NCI-H446 treated with DMSO at 0.1 percent for 48 hours (cell line): ENCODE data around the gene PARN.
"Not testable (repeated sequence)": the region's sequence is repeated elsewhere in the genome, so short reads cannot be mapped to it uniquely, and the experiment has no call there.

Experiments
- DNase-seq: peaks from one replicate; lab custom pipeline; 2025; lab: John Stamatoyannopoulos, UW

The PARN gene

DNA sequence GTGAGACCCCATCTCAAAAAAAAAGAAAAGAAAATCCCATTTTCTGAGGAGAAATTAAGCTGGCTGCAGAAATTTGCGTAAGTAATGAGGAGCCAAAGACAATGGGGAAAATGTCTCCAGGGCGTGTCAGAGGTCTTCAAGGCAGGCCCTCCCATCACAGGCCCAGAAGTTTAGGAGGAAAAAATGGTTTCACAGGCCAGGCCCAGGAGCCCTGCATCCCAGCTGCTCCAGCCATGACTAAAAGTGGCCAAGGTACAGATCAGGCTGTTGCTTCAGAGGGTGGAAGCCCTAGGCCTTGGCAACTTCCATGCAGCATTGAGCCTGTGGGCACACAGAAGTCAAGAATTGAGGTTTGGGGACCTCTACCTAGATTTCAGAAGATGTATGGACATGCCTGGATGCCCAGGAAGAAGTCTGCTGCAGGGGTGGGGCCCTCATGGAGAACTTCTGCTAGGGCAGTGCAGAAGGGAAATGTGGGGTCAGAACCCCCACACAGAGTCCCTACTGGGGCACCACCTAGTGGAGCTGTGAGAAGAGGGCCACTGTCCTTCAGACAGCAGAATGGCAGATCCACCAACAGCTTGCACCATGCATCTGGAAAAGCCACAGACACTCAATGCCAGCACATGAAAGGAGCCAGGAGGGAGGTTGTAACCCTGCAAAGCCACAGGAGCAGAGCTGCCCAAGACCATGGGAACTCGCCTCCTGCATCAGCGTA lies 55.2 kb downstream of the PARN start:
- not testable (repeated sequence) for DNase-seq

DNA sequence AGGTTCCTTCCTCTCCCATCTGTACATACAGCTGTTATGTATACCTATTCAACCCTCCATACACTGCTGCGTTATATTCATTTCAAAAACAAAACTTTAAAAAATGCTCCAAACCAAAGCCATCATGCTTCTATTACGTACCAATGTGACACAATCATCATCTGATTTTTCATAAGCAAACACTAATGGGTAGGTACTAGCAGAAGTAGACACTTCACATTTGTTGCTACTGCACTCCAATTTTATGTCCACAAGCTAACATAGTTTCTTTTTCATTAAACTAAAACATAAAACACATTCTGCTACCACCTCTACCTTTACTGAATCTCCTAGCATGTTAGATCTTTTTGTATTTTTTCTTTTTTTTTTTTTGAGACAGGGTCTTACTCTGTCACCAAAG lies 57.5 kb downstream of the PARN start:
- no peak for DNase-seq

DNA sequence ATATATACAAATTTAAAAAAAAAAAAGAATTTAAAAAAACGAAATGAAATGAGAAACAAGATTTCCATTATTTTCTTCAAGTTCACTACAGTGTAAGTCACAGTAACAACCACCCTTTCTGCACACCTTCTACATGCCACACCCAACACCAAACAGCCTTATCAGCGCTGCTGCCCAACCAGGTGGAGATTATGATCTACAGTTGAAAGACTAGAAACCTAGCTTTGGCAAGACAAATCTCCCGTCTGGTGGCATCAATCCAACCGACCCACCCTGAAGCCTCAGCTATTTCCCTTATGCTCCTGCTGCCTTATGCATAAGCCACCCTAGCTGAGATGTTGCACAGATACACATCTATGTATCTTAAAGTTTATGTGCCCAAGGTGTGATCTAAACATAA lies 60.8 kb downstream of the PARN start:
- no peak for DNase-seq

DNA sequence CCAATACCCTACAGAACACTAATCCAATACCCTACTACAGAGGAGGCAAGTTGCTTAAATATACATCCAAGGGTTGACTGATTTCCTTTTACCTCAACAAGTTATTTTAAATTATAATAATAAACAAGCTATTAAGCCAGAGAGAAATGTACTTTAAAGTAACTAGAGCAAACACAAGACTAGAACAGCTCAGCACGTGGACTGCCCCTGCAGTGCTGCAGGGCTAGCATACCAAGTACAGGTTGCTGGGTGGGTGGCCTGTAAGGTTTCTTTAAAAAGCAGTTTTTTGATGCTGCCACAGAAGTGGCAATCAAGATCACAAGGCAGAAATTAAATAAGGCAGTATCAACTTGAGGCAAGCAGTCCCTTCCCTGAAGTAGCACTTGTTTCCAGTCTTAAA lies 63.5 kb downstream of the PARN start:
- no peak for DNase-seq

DNA sequence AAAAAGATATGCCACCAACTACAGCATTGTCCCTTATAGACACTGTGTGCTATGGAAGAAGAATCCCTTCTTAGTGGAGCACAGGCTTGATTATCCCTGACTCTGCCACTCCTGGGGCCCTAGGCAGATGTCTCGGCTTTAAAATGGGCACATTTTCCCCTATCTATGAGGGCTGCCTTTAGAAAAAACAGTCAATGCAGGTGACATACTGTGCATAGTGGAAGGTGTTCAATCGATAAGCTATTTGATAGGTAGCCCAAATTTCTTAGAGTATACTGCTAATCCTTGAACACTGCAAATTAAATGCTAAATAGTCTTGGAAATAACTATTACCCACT lies 64.4 kb downstream of the PARN start:
- no peak for DNase-seq

DNA sequence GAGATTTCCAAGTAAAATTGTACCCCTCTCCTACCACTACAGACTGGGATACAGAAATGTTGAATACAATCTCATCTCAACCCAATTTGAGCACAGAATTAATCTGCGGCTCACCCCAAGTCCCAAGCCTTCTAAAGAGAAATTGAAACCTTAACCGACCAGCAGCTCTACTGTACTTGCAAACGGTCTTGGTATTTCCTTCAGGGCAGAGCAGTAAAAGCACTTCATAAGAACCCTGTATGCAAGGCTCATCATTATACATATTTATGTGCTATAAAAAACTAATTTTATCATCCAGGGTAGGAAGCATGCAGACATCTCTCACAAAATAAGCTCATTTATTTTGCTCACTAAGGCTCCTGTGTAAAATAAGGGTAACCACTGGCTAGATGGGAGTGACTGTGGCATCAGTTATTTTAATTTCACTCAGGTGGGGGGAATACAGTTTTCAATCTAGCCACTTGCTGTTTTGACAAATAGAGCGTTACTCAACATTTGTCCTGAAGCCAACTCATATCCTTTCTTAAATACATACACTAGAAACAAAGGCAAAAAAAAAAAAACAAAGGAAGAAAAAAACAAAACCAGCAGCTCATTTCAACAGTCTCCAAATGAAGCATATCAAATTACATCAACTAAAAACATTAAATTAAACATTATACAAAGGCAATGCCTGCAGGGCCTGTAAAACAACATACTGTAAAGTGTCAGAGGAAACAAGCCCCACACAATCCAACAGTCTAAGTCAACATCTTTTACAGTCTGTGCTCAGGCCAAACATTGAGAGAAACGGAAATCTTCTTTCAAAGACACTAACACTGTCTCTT lies 65.0 kb downstream of the PARN start:
- no peak for DNase-seq

DNA sequence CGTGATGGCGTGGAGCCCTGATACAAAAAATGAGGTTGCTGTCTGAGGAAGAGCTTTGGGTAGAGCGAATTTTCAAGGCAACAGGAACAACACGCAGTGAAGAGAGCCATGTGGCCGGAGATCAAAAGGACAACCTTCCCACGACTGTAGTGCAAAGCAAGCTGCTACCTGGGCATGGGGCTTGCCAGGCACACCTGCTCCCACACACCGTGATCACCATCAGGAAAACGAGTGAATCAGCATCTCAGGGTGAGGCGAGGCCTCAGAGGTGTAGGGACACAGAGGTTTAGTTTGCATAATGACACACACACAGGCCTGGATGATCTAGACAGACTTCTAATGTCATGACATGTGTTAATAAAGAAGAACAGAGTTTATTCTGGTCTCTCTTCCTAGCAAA lies 65.7 kb downstream of the PARN start:
- DNase-seq, result no peak

DNA sequence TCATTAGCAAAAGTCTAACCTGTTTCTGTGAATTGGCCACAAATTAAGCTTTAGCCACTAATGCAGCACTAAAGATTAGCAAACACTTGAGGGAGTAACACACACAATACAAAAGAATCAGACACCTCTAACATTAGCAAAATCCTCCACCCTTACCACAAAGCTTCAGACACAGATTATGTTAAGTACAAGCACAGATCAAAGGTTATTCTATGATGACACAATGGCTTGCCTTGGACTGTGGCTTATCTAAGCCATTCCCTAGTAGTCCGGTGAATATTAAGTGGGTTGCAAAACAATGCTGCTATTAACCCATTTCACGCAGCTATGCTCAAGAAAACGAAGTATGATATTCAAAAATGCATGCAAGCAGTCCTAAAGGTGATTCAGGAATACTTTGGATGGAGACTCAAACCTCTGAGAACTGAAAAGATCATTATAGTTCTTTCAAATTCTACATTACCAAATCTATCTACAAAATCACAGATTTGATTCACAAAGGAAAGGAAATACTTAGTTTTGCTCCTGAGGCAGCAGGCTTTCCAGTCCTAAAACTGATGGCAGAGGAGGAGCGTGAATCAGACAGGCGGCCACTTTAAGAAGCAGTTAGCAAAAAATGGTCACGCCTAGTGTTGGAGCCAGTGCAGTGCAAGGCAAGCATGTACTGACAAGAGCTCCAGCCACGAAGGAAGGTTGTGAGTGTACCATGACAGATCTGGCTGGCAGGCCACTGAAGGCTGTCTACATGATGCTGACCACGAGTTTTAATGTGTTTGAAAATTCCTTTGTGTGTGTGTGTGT lies 67.2 kb downstream of the PARN start:
- no peak for DNase-seq

DNA sequence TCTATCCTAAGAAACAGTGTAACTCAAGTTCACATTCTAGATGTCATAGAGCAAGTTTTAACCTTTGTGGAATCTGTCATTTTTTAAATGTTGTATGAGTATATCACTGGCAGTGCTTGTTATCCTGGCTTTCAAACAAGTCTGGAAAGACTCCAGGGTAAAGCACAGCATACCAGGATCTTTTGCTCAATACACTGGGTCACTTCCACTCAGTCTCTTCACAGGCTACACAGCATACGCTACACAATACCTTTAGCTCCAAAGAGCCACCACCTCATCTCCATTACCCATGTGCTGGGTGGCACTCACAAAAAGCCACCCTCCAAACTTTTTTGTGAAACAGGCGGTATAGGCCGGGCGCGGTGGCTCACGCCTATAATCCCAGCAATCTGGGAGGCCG lies 69.5 kb downstream of the PARN start:
- DNase-seq, result no peak

DNA sequence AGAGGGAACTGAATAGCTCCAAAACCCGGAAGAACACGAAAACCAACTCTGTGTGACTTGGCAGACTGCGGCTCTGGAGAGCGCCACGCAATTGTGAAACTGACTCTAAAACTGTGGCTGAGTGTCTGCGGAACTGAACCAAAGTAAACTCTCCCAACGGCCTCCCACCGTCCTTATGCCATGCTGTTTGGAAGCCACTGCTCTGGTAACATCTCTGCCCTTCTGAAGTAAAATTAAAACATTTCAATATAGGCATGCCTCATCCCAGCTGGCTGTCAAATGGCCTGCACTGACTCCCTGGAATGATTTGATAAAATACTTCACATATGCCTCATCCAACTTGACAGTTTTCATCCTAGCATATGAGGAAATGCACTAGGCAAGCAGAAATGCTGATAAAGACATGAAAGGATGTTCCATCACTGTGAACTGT lies 70.2 kb downstream of the PARN start:
- DNase-seq, result no peak

DNA sequence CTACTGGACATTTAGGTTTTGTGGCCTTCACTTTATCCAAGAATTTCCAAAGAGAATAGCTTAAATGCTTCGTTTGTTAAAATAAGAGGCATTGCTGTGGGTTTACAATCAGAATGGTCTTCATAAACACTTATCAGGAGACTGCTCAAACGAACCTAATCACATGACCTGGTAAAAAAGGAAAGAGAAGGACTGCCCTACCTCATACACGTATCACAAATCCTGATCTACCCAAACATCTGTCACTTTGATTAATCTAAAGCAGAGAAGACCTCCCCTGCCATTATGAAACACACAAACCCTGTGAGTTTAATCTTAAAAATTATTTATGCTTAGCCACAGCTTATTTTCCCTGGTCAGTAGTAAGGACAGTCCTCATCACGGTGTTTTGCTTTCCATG lies 76.6 kb downstream of the PARN start:
- no peak for DNase-seq

DNA sequence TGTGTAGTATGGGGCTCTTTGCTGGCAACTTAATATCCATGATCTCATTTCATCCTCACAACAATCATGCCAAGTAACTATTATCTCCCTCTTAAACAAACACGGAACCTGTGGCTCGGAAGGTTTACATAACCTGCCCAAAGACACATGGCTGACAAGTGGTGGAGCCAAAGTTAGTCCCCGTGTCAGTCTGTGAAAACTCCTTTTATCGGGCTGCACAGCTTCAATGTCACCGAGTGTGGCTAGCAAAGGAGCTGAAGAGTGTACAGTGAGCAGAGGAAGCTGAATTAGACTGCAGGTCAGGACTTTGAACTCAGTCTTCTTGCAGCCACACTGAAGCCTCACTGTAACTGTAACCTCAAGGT lies 80.3 kb downstream of the PARN start:
- no peak for DNase-seq

DNA sequence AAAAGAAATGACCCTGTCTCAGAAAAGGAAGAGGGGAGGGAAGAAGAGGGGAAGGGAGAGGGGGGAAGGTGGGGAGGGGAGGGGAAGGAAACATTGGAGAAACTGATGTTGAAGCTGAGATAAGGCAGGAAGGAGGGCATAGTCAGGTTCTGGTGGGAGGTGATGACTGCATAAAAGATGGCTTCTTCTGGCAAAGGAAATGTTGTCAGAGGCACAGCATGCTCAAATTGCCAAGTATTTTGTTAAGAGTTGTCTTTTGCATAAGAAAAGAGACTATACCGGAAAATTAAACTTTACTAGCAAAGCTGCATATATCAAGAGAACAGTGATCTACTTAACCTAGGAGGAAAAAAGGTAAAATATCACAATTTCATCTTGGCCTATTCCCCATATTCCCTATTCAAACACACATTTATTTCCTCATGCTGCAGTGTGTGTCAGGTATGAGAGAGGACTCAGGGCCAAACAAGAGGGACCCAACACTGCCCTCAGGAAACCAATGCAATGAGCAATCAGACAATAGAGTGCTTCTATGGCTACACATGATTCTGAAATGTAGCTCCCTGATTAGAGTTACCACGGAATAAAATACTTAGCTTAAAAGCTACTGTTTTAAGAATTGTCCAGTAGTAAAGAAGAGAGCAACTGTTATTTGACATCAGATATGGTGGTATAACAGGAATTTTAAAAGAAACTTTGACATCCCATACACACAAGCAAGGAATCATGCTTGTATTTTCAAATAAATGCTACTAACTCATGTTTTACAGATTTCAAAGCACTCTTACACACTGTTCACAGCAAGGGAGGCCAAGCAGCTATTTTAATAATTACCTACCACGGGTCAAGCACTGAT lies 80.9 kb downstream of the PARN start:
- DNase-seq, result no peak

DNA sequence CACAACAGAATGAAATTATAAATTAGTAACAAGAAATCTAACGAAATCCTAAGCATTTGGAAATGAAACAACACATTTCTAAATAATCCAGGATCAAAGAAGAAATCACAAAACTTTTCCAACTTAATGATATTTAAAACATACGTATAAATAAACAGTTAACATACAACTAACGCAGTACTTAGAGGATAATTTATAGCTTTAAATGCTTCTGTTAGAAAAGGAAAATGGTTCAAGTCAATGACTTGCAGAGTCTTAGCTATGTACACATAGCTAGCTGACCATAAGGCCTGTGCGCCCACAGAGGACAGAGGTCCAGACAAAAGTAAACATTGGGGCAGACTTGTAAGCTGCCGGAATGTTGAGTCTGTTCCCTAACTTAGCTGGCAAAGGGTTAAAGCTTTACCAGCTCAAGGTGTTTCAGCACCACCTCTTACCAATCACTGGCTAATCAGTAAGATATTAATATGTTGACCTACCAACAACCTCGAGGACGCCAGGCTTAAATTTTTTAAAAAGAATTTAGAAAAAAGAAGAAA lies 84.6 kb downstream of the PARN start:
- no peak for DNase-seq

DNA sequence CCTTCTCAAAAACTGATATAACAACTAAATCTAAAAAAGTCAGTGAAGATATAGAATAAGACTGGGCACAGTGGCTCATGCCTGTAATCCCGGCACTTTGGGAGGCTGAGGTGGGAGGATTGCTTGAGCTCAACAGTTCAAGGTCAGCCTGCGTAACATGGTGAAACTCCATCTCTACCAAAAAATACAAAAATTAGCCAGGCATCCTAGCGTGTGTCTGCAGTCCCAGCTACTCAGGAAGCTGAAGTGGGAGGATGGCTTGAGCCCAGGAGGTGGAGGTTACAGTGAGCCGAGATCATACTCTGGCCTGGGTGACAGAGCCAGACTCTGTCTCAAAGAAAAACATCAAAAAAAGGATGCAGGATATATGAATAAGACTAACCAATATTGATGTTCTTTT lies 85.2 kb downstream of the PARN start:
- DNase-seq, result not testable (repeated sequence)

DNA sequence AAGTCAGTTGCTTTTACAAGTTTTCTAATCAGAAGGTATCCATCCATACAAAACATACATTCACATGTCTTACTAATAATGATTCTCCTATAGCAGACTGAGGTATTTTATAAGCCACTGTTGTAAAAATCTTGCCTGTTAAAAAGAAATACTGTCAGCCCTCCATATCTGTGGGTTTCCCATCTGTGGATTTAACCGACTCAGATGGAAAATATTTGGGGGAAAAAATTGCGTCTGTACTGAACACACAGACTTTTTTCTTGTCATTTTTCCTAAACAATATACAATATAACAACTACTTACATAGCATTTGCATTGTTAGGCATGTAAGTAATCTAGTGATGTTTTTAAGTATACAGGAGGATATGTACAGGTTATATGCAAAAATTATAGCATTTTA lies 90.4 kb downstream of the PARN start:
- DNase-seq, result no peak

DNA sequence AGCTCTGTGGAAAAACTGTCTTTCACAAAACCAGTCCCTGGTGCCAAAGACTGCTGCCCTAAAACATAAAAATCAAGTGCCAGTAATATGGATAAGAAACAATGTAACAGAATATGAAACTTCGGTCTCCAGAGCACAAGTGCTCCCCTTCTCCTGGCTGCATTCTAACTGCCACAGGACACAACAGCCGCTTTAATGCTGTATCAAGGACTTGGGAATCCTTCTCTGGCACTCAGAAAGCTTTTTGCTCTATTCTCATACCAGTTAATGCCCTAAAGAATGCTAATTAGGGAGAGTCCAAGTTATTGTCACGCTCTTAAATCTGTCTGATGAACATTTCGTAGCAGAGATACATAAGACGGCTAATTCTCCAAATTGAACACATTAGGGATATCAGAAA lies 90.9 kb downstream of the PARN start:
- DNase-seq, result no peak

DNA sequence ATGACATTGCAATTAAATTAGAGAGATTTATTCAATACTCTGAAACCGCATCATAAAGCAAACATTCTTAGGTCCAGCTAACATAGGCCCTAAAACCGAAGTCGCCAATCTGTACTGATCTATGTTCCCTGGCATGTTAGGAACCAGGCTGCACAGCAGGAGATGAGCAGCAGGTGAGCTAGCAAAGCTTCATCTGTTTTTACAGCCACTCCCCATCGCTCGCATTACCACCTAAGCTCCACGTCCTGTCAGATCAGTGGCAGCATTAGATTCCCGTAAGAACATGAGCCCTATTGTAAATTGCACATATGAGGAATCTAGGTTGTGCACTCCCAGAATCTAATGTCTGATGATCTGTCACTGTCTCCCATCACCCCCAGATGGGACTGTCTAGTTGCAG lies 91.5 kb downstream of the PARN start:
- no peak for DNase-seq

DNA sequence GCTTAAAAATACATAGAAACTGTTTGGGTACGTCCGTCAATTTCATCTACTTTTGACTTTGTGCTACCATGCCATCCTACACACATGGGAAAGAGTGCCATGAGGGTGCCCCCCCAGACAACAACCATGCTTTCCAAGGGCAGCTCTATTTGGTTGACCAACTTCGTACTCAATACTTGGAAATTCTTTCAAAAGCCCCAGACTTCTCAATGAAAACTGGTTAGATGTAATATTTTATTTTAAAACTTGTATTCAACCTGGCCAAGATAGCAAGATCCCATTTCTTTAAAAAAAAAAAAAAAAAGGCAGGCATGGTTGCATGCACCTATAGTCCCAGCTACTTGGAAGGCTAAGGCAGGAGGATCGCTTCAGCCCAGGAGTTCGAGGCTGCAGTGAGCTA lies 98.4 kb downstream of the PARN start:
- DNase-seq, result no peak

DNA sequence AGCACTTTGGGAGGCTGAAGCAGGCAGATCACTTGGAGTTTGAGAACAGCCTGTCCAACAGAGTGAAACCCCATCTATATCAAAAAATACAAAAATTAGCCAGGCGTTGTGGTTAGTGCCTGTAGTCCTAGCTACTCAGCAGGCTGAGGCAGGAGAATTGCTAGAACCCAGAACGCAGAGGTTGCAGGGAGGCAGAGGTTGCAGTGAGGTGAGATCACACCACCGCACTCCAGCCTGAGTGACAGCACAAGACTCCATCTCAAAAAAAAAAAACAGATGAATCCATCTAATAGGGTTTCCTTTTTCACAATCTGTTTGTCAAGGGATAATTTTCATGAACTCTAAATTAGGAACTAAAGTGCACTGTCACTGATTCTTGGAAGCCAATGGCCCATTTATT lies 99.0 kb downstream of the PARN start:
- no peak for DNase-seq

DNA sequence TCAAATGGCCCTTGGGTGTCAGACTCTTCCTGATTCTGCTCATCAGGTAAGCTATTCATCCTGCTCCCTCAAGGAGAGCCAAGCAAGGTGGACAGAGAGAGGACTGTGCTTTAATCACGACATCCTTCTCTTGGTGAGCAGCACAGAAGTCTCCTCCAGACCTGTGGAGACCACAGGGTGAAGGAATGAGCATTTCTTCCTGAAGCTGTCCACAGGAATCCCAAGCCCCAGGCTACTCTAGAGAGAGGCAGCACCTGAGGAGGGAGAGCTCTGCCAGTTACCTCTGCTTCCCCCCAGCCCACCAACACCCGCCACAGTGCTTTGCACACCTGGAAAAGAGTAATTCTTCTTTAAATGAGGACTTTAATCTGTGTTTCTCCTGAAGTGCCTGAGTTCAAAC lies 100.0 kb downstream of the PARN start:
- no peak for DNase-seq
